ENCODE measurements around the gene FMN1.

FMN1 gene

DNA sequence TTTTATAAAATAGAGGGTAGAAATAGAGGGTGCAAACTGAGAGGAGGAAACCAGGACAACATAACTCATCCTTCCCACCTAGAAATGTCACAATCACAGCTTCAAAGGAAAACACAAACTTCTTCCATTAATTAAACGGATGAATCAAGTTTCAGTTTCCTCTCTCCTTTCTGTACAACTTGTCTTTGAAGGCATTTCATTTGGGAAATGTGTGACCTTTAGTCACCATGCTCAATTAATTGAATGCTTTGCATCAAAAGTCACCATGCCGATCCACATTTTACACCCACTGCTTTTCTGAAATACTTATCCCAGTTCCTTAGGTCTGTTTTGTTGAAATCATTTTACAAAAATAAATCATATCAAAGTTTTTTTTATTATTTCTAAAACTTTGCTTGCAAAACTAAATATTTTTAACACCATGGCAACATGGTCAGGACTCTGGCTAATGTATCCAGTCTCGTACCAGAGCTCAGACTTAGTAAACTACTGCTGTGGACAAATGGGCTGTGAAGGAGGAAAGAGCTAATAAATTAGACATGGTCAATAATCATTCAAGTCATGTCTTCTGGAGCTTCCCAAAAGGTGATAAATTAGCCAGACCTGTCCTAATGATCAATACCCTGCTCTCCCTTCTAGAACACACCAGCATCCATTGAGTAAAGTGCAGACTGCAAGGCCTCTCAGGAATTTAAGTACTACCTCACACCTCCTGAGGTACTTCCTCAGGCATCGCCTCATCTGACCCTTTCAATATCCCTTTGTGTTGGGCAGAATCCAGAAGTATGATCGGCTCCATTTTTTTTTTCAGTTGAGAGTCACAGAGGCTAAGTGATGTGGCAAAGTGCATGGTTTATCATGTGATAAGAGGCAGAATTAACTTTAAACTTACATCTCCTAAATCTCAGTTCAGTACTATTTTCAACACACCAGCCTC is 315.4 kb downstream of the FMN1 start:
- DNase-seq, result no peak

GRCh38 chr15:32878342-32878741 is 316.2 kb downstream of the FMN1 start:
- no peak for DNase-seq

DNA sequence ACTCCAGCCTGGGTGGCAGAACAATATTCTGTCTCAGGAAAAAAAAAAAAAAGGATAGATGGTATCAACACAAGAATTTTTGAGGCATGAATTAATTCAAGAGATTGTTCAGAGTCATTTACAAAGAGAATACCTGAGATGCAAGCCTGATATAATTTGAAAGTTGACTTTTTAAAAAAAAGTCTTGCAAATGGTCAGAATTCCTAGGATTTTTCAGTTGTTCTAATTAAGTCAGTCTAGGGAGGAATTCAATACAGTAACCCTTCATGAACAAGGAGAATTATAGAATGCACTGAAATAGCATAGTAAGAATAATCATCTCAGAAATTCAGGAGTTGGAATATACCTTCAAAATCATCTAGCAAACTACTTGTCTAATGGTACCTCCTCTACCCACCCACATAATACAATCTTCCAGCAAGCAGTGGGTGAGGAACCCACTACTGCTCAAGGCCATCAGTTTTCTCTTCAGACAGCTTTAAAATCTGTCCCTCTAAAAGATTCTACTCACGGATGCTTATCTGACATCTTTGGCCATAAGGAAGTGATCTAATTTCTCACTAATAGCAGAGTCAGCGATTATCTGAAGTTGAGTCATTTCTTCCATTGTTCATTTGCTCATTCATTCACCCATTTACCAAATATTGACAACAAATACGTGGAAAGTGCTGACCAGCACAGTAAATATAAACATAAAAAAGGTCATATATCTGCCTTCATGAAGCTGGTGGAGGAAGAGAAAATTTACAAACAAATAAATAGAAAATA is 317.1 kb downstream of the FMN1 start:
- no peak for DNase-seq

GRCh38 chr15:32873284-32874114 is 321.0 kb downstream of the FMN1 start:
- no peak for DNase-seq

DNA sequence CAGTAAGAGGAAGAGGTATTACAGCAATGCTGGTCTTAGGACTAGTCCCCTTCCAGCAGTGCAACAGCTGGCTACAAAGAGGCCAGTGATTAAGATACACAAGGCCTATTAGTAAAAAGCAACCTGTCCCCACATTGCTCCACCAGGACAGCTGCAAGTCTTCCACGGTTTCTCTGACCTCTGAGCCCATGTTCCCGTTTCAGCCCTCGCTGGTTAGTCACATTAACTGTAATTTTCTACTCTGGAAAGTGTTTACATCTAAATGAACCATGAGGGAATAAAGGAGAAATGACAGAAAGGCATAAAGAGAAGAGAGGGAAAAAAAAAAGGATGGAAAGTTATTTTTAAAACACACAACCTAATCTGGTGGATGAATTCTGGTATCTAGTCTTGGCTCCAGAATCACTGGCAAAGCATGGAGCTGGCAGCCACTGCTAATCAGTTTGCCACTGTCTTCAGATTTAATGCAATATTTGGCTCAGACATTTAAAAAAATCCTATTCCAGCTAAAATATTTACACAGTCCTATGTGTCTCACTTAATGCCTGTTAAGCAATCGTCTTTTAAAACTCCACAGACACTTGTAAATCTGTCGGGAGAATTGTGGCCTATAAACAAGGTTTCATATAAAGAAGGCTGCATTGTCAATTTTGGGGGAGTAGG is 321.8 kb downstream of the FMN1 start:
- no peak for DNase-seq

DNA sequence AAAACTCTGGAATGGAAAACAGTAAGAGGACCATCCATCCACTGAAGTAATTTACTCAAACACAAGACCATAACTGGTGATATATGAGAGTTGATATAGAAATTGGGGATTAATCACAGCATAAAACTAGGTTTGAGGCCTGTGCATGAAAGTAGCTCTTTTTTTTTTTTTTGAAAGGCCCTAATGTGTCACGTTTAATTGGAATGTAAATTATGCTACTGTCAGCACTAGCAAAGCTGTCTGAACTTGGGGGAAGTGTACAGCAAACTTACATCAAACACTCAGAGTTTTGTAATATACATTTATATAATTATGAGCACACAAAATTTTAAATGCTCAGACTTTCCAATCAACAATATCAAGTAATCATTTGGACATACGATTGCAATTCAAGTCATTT is 322.6 kb downstream of the FMN1 start:
- no peak for DNase-seq

GRCh38 chr15:32870240-32871033 is 324.1 kb downstream of the FMN1 start:
- no peak for DNase-seq

GRCh38 chr15:32869776-32870175 is 324.7 kb downstream of the FMN1 start:
- DNase-seq, result no peak

GRCh38 chr15:32867313-32867626 is 327.2 kb downstream of the FMN1 start:
- no peak for DNase-seq

DNA sequence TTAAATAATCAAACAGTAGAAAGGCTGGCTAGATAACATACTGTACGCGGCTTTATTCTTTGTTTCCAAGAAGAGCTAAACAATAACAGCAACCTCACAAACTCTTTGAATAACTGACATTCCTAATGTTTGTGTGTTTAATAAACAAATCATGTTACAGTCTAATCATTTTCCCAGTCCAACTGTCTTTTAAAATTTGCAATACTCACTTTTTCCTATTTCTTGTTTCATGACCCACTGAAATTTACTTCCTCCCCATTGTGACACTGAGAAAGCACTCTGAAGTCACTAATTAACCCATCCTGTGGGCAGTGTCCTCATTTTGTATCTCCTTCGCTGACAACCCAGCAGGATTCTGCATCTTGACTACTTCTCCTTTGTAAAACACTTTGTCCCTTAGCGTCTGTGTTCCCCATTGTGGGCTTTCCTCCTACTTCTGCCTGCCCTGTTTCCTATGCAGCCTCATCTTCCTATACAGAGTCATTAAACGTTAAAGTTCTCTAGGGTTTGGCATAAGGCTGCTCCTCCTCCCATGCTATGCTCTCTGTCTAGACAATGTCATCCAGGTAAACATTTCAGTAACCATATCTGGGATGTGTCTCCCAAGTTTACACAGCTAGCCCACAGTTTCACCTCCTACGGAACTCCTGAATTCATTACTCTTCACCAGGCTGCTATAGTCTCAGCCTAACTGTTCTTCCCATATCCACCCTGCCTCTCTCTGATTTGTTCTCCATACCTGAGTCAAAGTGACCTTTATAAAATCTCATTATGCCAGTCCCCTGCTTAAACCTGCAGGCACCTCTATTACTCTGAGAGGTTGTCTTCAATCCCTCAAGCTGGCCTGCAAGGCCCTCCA is 327.8 kb downstream of the FMN1 start:
- no peak for DNase-seq

GRCh38 chr15:32864841-32865240 is 329.7 kb downstream of the FMN1 start:
- DNase-seq, result no peak

- no peak for DNase-seq
These were observed 330.5 kb downstream of the FMN1 start for GRCh38 chr15:32864051-32864450.

DNA sequence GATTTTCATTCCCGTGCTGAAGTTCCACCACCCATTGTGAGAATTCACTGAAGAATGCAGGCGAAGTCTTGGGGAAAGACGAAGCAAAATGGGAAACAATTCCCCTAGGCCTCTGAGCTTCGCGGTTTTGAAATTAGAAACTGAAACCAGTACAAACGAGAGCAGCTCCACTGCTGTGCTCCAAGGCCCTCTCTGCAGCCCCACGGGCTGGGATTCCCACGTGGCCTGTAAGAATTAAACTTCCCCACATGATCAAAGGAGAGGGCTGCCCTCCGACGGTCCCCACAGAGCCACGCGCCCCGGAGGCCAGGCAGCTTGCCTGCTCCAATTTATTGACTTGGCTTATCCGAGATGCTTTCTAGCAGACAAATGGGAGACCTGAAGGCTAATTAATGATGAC is 332.8 kb downstream of the FMN1 start:
- DNase-seq, result peak in 10 of 14 donors; percentile 4 to 60 (median 37)

GRCh38 chr15:32861174-32861573 is 333.3 kb downstream of the FMN1 start:
- DNase-seq, result no peak

DNA sequence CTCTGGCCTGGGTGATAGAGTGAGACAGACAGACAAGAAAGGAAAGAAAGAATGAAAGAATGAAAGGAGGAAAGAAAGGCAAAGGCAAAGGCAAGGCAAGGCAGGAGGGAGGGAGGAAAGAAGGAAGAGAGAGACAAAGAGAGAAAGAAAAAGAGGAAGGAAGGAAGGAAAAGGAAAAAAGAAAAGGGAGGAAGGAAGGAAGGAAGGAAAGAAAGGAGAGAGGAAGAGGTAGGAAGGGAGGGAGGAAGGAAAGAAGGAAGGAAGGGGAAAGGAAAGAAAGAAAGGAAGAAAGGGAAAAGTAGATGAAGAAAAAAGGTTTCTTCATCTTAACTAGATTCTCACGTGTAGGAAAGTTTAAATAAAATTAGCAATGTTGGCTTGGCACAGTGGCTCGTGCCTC is 334.5 kb downstream of the FMN1 start:
- no peak for DNase-seq

DNA sequence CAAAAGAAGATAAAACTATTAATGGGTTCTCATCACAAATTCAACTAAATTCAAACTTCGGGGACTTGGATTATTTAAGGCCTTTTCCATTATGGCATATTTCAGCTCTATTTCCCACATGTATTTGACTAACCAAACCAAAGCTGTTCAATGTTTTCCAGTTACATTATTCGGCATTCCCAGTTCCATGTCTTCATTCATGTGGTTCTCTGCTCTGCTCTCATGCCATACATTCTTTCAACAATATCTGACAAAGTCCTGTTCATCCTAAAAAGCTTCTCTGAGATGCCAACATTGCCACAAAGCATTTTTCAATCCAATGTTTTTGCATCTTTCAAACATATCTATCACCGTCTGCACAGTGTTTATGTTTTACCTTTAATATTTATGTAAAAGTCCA is 335.3 kb downstream of the FMN1 start:
- no peak for DNase-seq

DNA sequence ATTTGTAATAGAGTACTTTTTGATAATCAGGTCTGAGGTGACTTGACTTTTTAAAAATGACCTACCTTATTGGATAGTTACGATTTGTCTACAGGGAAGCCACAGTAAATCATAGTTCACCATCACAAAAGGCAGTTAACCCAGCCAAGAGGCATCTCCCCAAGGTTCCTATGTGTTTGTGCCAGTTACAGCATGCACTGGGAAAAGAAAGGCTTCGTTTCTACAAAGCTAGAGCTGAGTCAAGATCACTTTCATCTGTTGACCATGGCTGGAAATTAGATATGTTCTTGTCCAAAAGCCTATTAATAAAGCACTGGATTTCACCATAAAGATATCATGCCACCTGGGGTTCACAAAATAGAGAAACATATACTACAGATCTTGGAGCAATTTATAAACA is 336.8 kb downstream of the FMN1 start:
- no peak for DNase-seq

DNA sequence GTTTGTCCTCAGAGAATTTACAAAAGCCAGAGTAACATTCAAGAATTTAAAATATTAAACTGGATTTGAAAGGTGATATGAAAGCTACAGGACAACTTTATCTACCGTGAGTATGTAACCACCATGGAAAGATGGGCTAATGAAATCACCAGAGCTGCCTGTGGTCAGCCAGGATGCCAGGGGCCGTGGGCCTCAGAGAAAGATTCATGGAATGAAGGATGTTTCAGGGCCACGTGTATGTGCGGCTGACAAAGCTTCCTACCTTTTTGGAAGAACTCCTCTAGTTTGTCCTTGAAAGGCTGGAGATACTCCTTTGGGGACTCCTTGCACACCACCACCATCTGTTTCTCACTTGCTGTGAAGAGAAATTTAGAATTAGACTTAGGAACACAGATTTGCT is 337.8 kb downstream of the FMN1 start:
- DNase-seq, result no peak

DNA sequence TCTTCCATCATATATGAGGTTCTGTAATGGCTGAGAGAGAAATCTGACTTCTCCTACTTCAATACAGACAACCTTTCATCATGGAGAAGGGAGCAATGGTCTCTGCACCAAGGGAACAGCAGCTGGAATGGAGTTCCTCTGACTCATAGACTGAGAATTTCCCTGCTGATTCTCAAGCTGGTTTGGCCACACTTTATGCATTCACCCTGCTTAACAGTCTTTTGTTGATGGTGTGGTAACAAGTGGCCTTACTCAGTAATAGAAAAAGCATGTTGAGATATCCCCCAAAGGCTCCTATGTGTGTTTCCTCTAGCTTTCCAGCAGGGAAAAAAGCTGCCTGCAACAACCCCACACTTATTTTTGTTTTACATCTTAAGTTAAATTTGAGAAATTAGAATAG is 338.6 kb downstream of the FMN1 start:
- no peak for DNase-seq

DNA sequence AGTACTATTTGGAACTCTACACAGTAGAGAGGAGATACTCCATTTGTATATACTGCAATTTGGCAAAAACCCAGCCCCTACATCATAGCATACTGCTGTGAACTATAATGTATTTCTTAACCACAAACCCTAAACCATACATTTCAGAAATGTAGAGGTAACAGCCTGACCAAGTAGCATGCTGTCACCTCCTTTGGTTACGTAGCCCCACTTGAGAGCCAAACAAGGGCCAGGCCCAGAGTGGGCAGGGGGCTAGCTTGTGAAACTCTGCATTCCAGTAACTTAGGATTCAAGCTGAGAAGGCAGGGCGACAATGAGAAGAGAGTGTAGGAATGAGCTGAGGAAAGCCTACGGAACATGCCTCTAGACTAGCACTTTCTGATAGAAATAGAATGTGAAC is 340.9 kb downstream of the FMN1 start:
- no peak for DNase-seq

DNA sequence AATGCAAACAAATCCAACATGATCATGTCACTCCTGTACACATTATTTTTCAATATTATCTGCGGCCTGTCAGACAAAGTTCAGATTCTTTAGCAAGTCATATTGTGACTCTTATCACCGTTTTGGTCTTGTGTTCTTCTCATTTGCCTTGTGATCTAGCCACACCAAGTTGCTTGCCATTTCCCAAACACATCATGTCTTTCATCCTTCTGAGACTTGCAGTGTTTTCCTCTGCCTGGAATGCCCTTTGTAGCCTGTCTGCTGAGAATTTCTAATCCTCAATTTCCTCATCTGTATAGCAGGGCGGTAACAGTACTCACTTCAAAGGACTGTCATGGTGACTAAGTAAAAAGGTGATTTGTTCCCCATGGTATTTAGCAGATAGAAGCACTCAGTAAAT is 341.7 kb downstream of the FMN1 start:
- DNase-seq, result no peak
